Measurements from ENCODE around the gene B3GALT6. TPM values are rescaled to one million over a fixed set of nuclear protein-coding genes. Genes with fewer than 3 reads are reported as not detected.

The B3GALT6 gene
- total and polyA plus RNA-seq, 8 donors, result 6.2 to 13.4 (median 8.8) TPM

DNA sequence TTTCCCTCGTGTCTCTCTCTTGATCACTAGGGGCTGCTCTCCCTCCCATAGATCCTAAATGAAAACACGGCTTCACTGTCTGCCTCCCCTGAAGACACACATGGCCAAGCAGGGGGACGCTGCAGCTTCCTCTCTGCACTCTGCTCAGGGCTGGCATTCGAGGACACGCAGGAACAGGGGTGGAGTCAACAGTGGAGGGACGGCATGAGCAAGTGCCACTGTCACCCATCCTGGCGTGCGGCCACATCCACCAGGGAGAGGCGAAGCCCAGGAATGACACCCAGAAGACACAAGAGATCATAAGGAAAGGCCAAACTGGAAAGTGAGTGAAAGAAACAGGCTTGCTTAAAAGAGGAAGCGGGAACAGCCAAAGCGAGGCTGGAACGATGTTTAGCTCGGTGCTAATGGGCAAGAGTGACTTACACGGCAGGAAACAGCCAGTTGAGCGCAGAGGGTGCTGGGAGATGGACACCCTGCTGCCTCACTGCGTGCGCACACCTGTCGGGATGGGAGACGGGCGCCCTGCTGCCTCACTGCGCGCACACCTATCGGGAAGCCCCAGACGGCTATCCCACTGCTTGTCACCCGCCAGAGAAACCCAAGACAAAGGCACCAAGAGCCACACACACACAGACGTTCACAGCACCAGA is 28.0 kb downstream of the B3GALT6 start:
- Histone ChIP-seq H3K27ac (no peak overlapping the region), H3K9me3 (no peaks in the 10 kb centered on the region), H3K4me1 (no peaks in the 10 kb centered on the region), H3K4me3 (no peak overlapping the region), H3K36me3 (peaks cover 0 to 45% (median 26%) of the 10 kb centered on the region in 3 donors), H3K27me3 (no peaks in the 10 kb centered on the region)
- TF ChIP-seq, protein P1, sequence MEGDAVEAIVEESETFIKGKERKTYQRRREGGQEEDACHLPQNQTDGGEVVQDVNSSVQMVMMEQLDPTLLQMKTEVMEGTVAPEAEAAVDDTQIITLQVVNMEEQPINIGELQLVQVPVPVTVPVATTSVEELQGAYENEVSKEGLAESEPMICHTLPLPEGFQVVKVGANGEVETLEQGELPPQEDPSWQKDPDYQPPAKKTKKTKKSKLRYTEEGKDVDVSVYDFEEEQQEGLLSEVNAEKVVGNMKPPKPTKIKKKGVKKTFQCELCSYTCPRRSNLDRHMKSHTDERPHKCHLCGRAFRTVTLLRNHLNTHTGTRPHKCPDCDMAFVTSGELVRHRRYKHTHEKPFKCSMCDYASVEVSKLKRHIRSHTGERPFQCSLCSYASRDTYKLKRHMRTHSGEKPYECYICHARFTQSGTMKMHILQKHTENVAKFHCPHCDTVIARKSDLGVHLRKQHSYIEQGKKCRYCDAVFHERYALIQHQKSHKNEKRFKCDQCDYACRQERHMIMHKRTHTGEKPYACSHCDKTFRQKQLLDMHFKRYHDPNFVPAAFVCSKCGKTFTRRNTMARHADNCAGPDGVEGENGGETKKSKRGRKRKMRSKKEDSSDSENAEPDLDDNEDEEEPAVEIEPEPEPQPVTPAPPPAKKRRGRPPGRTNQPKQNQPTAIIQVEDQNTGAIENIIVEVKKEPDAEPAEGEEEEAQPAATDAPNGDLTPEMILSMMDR (IDR thresholded peaks at IDR 0.05), result no peak
- DNase-seq, result peak in 1 of 6 donors; percentile 51
- intact Hi-C loops (cut with DNase I), result no loop called here
- 81 to 86% methylated on average over 25 to 26 of the region's 26 CpGs for WGBS, 2 donors
- no peak for ATAC-seq
- FAIRE-seq, result no peak

DNA sequence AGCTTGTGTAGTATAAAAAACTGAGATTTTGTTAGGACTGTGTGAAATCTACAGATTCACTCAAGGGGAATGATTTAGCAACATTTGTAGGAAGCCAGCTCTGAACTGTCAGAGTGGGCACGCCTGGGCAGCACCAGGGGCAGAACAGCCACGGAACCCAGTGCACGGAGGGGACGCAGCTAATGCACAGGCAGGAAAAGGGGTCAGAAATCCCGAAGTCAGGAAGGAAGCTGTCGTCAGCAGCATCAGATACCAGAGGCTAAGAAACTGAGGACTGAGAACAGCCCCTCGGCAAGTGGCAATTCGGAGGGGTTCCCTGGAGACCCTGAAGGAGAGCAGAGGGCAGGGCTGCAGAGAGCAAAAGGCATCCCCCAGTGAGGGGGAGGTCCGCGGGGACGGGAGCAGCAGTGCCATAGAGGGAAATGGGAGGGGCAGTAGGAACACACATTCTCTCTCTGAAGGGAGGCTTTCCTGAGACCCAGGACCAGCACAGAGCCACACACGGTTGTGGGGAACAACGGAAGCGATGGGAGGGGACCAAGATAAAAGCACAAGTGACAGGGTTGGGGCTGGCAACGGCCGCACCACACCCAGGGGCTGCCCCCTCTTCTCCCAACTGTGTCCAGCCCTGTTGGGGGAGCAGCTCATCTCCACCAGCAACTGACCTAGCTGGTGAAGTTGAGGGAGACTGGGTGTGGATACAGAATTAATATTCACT is 29.0 kb downstream of the B3GALT6 start:
- no peak for ATAC-seq
- FAIRE-seq, result no peak
- 83 to 85% methylated on average over 16 of the region's 16 CpGs for WGBS, 2 donors
- DNase-seq, result no peak
- intact Hi-C loops (cut with DNase I), result no loop called here
- TF ChIP-seq, protein P1 (IDR thresholded peaks at IDR 0.05), result no peak
- Histone ChIP-seq H3K4me1 (no peaks in the 10 kb centered on the region), H3K36me3 (peaks cover 0 to 36% (median 18%) of the 10 kb centered on the region in 3 donors), H3K27me3 (no peaks in the 10 kb centered on the region), H3K27ac (no peak overlapping the region), H3K4me3 (no peak overlapping the region), H3K9me3 (no peaks in the 10 kb centered on the region)

GRCh38 chr1:1262071-1262470 is 30.0 kb downstream of the B3GALT6 start:
- intact Hi-C loops (cut with DNase I), result no loop called here
- 95 to 96% methylated on average over 16 to 17 of the region's 17 CpGs for WGBS, 2 donors
- H3K36me3 ChIP-seq, result peaks cover 0 to 25% (median 13%) of the 10 kb centered on the region in 3 donors
- no peaks in the 10 kb centered on the region for H3K27me3 ChIP-seq
- TF ChIP-seq, protein P1 (IDR thresholded peaks at IDR 0.05), result no peak
- H3K9me3 ChIP-seq, result no peaks in the 10 kb centered on the region
- FAIRE-seq (no peak), ATAC-seq (no peak), DNase-seq (no peak)
- no peak overlapping the region for H3K27ac ChIP-seq
- no peaks in the 10 kb centered on the region for H3K4me1 ChIP-seq
- no peak overlapping the region for H3K4me3 ChIP-seq

GRCh38 chr1:1262758-1263157 is 30.7 kb downstream of the B3GALT6 start:
- H3K27me3 ChIP-seq, result no peaks in the 10 kb centered on the region
- H3K4me3 ChIP-seq, result no peak overlapping the region
- peaks cover 0 to 30% (median 13%) of the 10 kb centered on the region in 3 donors for H3K36me3 ChIP-seq
- no peaks in the 10 kb centered on the region for H3K4me1 ChIP-seq
- no peak for DNase-seq
- TF ChIP-seq, protein P1 (IDR thresholded peaks at IDR 0.05), result no peak
- WGBS, 2 donors, result 89 to 93% methylated on average over 8 of the region's 8 CpGs
- no peak overlapping the region for H3K27ac ChIP-seq
- intact Hi-C loops (cut with DNase I), result no loop called here
- H3K9me3 ChIP-seq, result no peaks in the 10 kb centered on the region
- no peak for ATAC-seq
- no peak for FAIRE-seq

GRCh38 chr1:1264026-1264425 is 32.0 kb downstream of the B3GALT6 start:
- WGBS, 2 donors, result 86 to 92% methylated on average over 9 of the region's 9 CpGs
- TF ChIP-seq, protein P1 (IDR thresholded peaks at IDR 0.05), result no peak
- ATAC-seq (no peak), DNase-seq (no peak), FAIRE-seq (no peak)
- Histone ChIP-seq H3K4me3 (no peak overlapping the region), H3K4me1 (no peaks in the 10 kb centered on the region), H3K36me3 (peaks cover 0 to 30% (median 13%) of the 10 kb centered on the region in 3 donors), H3K9me3 (no peaks in the 10 kb centered on the region), H3K27ac (no peak overlapping the region), H3K27me3 (no peaks in the 10 kb centered on the region)
- intact Hi-C loops (cut with DNase I), result no loop called here

Measured in pancreas (tissue), 10 donors.